Lung (tissue), 12 donors: Measurements from ENCODE around the gene CEP350. TPM values are rescaled to one million over a fixed set of nuclear protein-coding genes. Genes with fewer than 3 reads are reported as not detected.

Source experiments
- ATAC-seq: fragments of 200-7000 bp; cut with Tn5 transposase; one replicate; pipeline ENCODE4 v1.9.1; 2020; ENCODE audit warnings: moderate number of reproducible peaks; ENCODE audit not compliant: insufficient read depth, low FRiP score
- DNase-seq, 3 donors: peaks; one replicate each; pipeline ENCODE4 v3.0.0-alpha.2; 2013 to 2017
- H3K27ac ChIP-seq, 2 donors: one replicate each; pipeline ENCODE4 v1.5.1; 2013; ENCODE audit warnings: mild to moderate bottlenecking in 2 of 2, moderate library complexity in 2 of 2, control low read depth in 1 of 2, inconsistent platforms in 1 of 2, low read depth in 1 of 2, low read length in 1 of 2
- H3K27me3 ChIP-seq, 3 donors: one replicate each; pipeline ENCODE4 v1.5.1; 2013; ENCODE audit warnings: low read length in 2 of 3; ENCODE audit not compliant: control insufficient read depth in 3 of 3, insufficient read depth in 3 of 3
- H3K36me3 ChIP-seq, 4 donors: one replicate each; pipeline ENCODE4 v1.5.1; 2013; ENCODE audit warnings: low read length in 4 of 4, mild to moderate bottlenecking in 1 of 4, moderate library complexity in 1 of 4; ENCODE audit not compliant: control insufficient read depth in 4 of 4, insufficient read depth in 4 of 4
- H3K4me1 ChIP-seq, 5 donors: one replicate each; pipeline ENCODE4 v1.5.1; 2013; ENCODE audit warnings: low read length in 5 of 5, mild to moderate bottlenecking in 2 of 5, moderate library complexity in 1 of 5; ENCODE audit not compliant: control insufficient read depth in 5 of 5, insufficient read depth in 5 of 5
- H3K4me3 ChIP-seq: one replicate; pipeline ENCODE4 v1.5.1; 2013; ENCODE audit warnings: mild to moderate bottlenecking, control low read depth, moderate library complexity
- H3K9ac ChIP-seq, 2 donors: one replicate each; pipeline ENCODE4 v1.5.1; 2013; ENCODE audit warnings: low read length in 2 of 2, control low read depth in 1 of 2; ENCODE audit not compliant: insufficient read depth in 1 of 2
- H3K9me3 ChIP-seq, 4 donors: one replicate each; pipeline ENCODE4 v1.5.1; 2013; ENCODE audit warnings: low read length in 3 of 4, mild to moderate bottlenecking in 1 of 4, moderate library complexity in 1 of 4; ENCODE audit not compliant: control insufficient read depth in 4 of 4, insufficient read depth in 3 of 4
- WGBS, 2 donors: extraction: QIAGEN DNeasy Blood & Tissue Kit; methylation state at CpG; one replicate each; pipeline ENCODE4 v1.1.7; 2013; 5-methylcytosine and 5-hydroxymethylcytosine counted together
- polyA plus RNA-seq, 2 donors: library from polyadenylated mRNA; stranded (reverse); fragments of 200-250 nt; gene quantifications; one replicate each; pipeline ENCODE4 v1.2.1, GENCODE V29; 2013
- total RNA-seq, 2 donors: library from RNA; depleted of rRNA in 1 of 2; stranded (reverse); fragments of >200 nt in 1 of 2; gene quantifications; one replicate each; pipeline ENCODE4 v1.2.1, GENCODE V29; 2014 to 2021
- TF ChIP-seq, protein P1 (sequence below): IDR thresholded peaks from 2 replicates; pipeline ENCODE4 v1.5.1; 2012; ENCODE audit warnings: mild to moderate bottlenecking; ENCODE audit errors: control extremely low read depth, extremely low read depth
- donor health status: control.
- donor health status: control.
- donor health status: Bipolar disorder and iron deficiency.
- donor health status: healthy.
- donor health status: DM: yes; HTN: yes; CAD: no.

CEP350 gene
- total and polyA plus RNA-seq, 4 donors: 4.3 to 89.8 (median 23.0) TPM

GRCh38 chr1:180084867-180085266, 130.3 kb downstream of the CEP350 start:
- no peaks in the 10 kb centered on the region for H3K27me3 ChIP-seq
- no peak overlapping the region for H3K27ac ChIP-seq
- no peak for ATAC-seq
- no peaks in the 10 kb centered on the region for H3K9me3 ChIP-seq
- no peak overlapping the region for H3K9ac ChIP-seq
- WGBS, 2 donors: 88 to 97% methylated on average over 1 of the region's 1 CpG
- H3K4me1 ChIP-seq: peaks cover 0 to 9% (median 0%) of the 10 kb centered on the region in 5 donors
- H3K4me3 ChIP-seq: no peak overlapping the region
- no peak for DNase-seq
- TF ChIP-seq, protein P1, sequence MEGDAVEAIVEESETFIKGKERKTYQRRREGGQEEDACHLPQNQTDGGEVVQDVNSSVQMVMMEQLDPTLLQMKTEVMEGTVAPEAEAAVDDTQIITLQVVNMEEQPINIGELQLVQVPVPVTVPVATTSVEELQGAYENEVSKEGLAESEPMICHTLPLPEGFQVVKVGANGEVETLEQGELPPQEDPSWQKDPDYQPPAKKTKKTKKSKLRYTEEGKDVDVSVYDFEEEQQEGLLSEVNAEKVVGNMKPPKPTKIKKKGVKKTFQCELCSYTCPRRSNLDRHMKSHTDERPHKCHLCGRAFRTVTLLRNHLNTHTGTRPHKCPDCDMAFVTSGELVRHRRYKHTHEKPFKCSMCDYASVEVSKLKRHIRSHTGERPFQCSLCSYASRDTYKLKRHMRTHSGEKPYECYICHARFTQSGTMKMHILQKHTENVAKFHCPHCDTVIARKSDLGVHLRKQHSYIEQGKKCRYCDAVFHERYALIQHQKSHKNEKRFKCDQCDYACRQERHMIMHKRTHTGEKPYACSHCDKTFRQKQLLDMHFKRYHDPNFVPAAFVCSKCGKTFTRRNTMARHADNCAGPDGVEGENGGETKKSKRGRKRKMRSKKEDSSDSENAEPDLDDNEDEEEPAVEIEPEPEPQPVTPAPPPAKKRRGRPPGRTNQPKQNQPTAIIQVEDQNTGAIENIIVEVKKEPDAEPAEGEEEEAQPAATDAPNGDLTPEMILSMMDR: no peak
- peaks cover 3 to 18% (median 9%) of the 10 kb centered on the region in 4 donors for H3K36me3 ChIP-seq

DNA sequence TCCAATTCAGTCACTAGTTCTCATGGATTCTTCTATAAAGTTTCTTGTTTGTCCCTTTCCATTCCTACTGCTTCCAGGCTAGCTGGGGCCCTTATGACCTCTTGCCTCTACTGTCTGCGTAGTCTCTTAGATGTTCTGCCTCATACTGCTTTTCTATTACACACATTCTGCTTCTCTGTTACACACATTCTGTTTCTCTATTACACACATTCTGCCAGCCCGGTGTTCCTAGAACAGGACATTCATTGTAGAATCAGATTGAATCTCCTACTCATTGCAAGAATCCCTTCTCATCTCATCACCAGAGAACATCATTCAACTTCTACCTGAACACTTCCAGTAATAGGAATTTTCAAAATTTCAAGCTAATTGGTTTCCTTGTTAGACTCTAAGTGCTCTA, 130.7 kb downstream of the CEP350 start:
- ATAC-seq: no peak
- Histone ChIP-seq H3K27me3 (no peaks in the 10 kb centered on the region), H3K36me3 (peaks cover 3 to 17% (median 8%) of the 10 kb centered on the region in 4 donors), H3K9ac (no peak overlapping the region), H3K27ac (no peak overlapping the region), H3K4me1 (peaks cover 0 to 9% (median 0%) of the 10 kb centered on the region in 5 donors), H3K9me3 (no peaks in the 10 kb centered on the region), H3K4me3 (no peak overlapping the region)
- 94 to 100% methylated on average over 2 of the region's 2 CpGs for WGBS, 2 donors
- TF ChIP-seq, protein P1: no peak
- DNase-seq: no peak

GRCh38 chr1:180092931-180093650, 138.5 kb downstream of the CEP350 start:
- Histone ChIP-seq H3K4me1 (peaks cover 0 to 6% (median 0%) of the 10 kb centered on the region in 5 donors), H3K9ac (no peak overlapping the region), H3K27ac (no peak overlapping the region), H3K9me3 (no peaks in the 10 kb centered on the region), H3K4me3 (no peak overlapping the region), H3K27me3 (no peaks in the 10 kb centered on the region), H3K36me3 (peaks cover 19 to 37% (median 23%) of the 10 kb centered on the region in 4 donors)
- 89 to 95% methylated on average over 4 of the region's 4 CpGs for WGBS, 2 donors
- ATAC-seq (no peak), DNase-seq (no peak)
- TF ChIP-seq, protein P1: no peak
